Measurements from ENCODE around the gene RPS6KB2. TPM values are rescaled to one million over a fixed set of nuclear protein-coding genes. Genes with fewer than 3 reads are reported as not detected.

RPS6KB2 gene
- total RNA-seq, 4 donors from 2014 or later = 53.5 to 108 (median 75.9) TPM

DNA sequence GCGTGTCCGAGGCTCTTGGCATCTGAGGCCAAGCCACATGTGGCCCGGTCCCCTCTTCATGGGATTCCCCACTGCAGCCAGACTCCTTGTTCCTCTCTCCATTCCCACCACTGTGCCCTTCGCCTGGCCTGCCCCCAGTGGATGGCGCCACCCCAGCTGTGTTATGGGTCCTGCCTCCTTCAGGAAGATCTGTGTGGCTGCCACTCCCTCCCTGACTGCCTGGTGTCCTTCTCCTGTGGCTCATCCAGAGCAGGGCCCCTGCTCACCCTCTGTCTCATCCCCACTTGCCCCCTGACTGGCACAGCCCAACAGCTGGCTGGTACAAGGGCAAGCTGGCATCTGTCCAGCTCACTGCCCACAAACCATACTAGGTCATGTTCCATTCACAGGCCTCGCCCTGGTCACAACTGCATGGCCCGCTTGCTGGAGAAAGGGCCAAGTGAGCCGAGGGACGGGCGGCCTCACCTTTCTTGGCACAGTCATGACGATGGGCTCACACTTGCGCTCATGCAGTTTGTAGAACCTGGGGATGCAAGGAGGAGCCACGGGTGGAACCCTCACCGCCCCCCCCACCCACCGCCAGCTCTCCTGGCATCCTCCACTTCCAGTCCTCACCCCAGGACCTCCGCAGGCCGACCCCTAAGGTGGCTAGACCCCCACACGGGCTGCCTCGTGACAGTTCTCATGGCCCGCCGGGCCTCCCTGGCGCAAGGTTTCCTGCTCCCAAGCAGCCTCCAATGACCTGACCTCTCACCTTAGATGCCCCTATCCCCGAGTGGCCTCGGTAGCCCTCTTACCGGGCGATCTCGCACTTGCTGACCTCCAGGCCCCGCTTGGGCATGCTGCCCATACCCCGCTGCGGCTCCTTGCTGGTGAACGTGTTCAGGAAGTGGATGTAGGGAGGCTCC, 11.3 kb downstream of the RPS6KB2 start:
- peaks cover 8 to 48% (median 27%) of the 10 kb centered on the region in 4 donors for H3K4me1 ChIP-seq
- H3K36me3 ChIP-seq = no peaks in the 10 kb centered on the region
- no peak overlapping the region for H3K4me3 ChIP-seq
- peak overlapping the region; percentile 72 to 83 (median 74) for H3K27ac ChIP-seq
- DNase-seq = peak; percentile 62
- intact Hi-C loops (cut with DNase I; ENCODE audit: low total_unique reads) = no loop called here
- H3K9me3 ChIP-seq = no peaks in the 10 kb centered on the region
- in situ Hi-C loops (cut with MboI; ENCODE audit: low pct_ligation_motif_present in 1 of 4, low pct_unique_long_range_greater_than_20kb in 1 of 4, low sequenced_read_pairs in 3 of 4) = no loop called here
- no peaks in the 10 kb centered on the region for H3K27me3 ChIP-seq
- 80% methylated on average over 31 of the region's 31 CpGs; no CpG with 5 or more reads in 1 of the 2 donors for WGBS, 2 donors (ENCODE audit: low coverage in 1 of 2)
- TF ChIP-seq POLR2A (IDR thresholded peaks at IDR 0.05) = no peak
- TF ChIP-seq, protein P1, sequence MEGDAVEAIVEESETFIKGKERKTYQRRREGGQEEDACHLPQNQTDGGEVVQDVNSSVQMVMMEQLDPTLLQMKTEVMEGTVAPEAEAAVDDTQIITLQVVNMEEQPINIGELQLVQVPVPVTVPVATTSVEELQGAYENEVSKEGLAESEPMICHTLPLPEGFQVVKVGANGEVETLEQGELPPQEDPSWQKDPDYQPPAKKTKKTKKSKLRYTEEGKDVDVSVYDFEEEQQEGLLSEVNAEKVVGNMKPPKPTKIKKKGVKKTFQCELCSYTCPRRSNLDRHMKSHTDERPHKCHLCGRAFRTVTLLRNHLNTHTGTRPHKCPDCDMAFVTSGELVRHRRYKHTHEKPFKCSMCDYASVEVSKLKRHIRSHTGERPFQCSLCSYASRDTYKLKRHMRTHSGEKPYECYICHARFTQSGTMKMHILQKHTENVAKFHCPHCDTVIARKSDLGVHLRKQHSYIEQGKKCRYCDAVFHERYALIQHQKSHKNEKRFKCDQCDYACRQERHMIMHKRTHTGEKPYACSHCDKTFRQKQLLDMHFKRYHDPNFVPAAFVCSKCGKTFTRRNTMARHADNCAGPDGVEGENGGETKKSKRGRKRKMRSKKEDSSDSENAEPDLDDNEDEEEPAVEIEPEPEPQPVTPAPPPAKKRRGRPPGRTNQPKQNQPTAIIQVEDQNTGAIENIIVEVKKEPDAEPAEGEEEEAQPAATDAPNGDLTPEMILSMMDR (IDR thresholded peaks at IDR 0.05) = peak in 2 of 5 experiments; percentile 18 to 22

GRCh38 chr11:67440229-67441097, 12.2 kb downstream of the RPS6KB2 start:
- in situ Hi-C loops (cut with MboI; ENCODE audit: low pct_ligation_motif_present in 1 of 4, low pct_unique_long_range_greater_than_20kb in 1 of 4, low sequenced_read_pairs in 3 of 4) = no loop called here
- H3K4me1 ChIP-seq = peaks cover 8 to 57% (median 32%) of the 10 kb centered on the region in 4 donors
- DNase-seq = no peak
- no peaks in the 10 kb centered on the region for H3K9me3 ChIP-seq
- no peak for TF ChIP-seq EP300 (IDR thresholded peaks at IDR 0.05; ENCODE audit: low read depth)
- H3K27ac ChIP-seq = peak overlapping the region; percentile 72 to 83 (median 74)
- H3K36me3 ChIP-seq = no peaks in the 10 kb centered on the region
- no peak overlapping the region for H3K4me3 ChIP-seq
- 75 to 100% methylated on average over 1 to 17 of the region's 17 CpGs for WGBS, 2 donors (ENCODE audit: low coverage in 1 of 2)
- no peaks in the 10 kb centered on the region for H3K27me3 ChIP-seq
- intact Hi-C loops (cut with DNase I; ENCODE audit: low total_unique reads) = no loop called here

DNA sequence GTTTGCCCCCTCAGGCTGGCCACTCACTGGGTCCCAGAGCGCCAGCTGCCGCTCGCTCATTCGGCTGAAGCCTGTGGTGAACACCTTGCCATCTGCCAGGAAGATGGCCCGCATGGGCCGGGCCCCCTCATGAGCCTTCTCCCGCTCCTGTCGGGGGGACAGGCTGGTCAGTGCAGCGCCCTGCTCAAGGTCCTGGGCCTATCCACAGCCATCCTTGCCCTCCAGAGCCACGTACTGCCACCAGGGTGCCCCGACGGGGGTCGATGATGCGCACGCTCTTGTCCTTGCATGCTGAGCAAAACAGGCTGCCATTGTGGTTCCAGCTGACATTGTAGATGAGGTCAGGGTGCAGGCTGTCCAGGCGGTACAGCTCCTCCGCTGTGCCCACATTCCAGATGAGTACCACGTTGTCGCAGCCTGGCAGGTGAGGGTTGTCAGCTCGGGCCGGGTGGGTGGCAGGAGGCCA, 12.8 kb downstream of the RPS6KB2 start:
- DNase-seq = no peak
- intact Hi-C loops (cut with DNase I; ENCODE audit: low total_unique reads) (no loop called here), in situ Hi-C loops (cut with MboI; ENCODE audit: low pct_ligation_motif_present in 1 of 4, low pct_unique_long_range_greater_than_20kb in 1 of 4, low sequenced_read_pairs in 3 of 4) (no loop called here)
- TF ChIP-seq POLR2AphosphoS5 (IDR thresholded peaks at IDR 0.05) (no peak), EP300 (IDR thresholded peaks at IDR 0.05; ENCODE audit: low read depth) (no peak), POLR2A (IDR thresholded peaks at IDR 0.05) (no peak)
- TF ChIP-seq, protein P1 (IDR thresholded peaks at IDR 0.05) = no peak
- Histone ChIP-seq H3K27me3 (no peaks in the 10 kb centered on the region), H3K36me3 (no peaks in the 10 kb centered on the region), H3K4me1 (peaks cover 8 to 53% (median 30%) of the 10 kb centered on the region in 4 donors), H3K27ac (peak overlapping the region in 1 of 4 donors; percentile 83), H3K9me3 (no peaks in the 10 kb centered on the region), H3K4me3 (no peak overlapping the region)
- WGBS, 2 donors (ENCODE audit: low coverage in 1 of 2) = 86% methylated on average over 15 of the region's 21 CpGs; no CpG with 5 or more reads in 1 of the 2 donors

GRCh38 chr11:67441731-67442351, 13.5 kb downstream of the RPS6KB2 start:
- H3K27ac ChIP-seq = peak overlapping the region; percentile 94 to 99 (median 97)

More at GRCh38 chr11:67441731-67442351, 13.5 kb downstream of the RPS6KB2 start:
- Histone ChIP-seq H3K36me3 (no peaks in the 10 kb centered on the region), H3K9me3 (no peaks in the 10 kb centered on the region), H3K4me1 (peaks cover 8 to 50% (median 26%) of the 10 kb centered on the region in 4 donors), H3K4me3 (peak overlapping the region in 1 of 4 donors; percentile 93), H3K27me3 (no peaks in the 10 kb centered on the region)
- WGBS, 2 donors (ENCODE audit: low coverage in 1 of 2) = 79% methylated on average over 22 of the region's 28 CpGs; no CpG with 5 or more reads in 1 of the 2 donors
- intact Hi-C loops (cut with DNase I; ENCODE audit: low total_unique reads) = no loop called here
- in situ Hi-C loops (cut with MboI; ENCODE audit: low pct_ligation_motif_present in 1 of 4, low pct_unique_long_range_greater_than_20kb in 1 of 4, low sequenced_read_pairs in 3 of 4) = no loop called here
- TF ChIP-seq POLR2A (IDR thresholded peaks at IDR 0.05) (no peak), EP300 (IDR thresholded peaks at IDR 0.05; ENCODE audit: low read depth) (no peak), POLR2AphosphoS5 (IDR thresholded peaks at IDR 0.05) (no peak)
- TF ChIP-seq, protein P1 (IDR thresholded peaks at IDR 0.05) = no peak
- DNase-seq = no peak
